Spleen (tissue), 7 donors: ENCODE results near the gene PRSS57.

ENCODE experiments used
- POLR2A ChIP-seq, 3 donors: fragments of 450-650 bp; IDR thresholded peaks; one replicate each; pipeline ENCODE4 v1.5.1; 2017; ENCODE audit warnings: antibody characterized with exemption in 3 of 3, mild to moderate bottlenecking in 1 of 3
- POLR2AphosphoS5 ChIP-seq, 3 donors: sonication (generic); formaldehyde crosslinking; IDR thresholded peaks; one replicate each; pipeline ENCODE4 v1.5.1; 2017; ENCODE audit warnings: antibody characterized with exemption in 3 of 3
- TF ChIP-seq, protein P1 (sequence below), 11 experiments: fragments of 200-600 bp in 7 of 11; fragments of 450-650 bp in 4 of 11; sonication (generic) in 4 of 11; IDR thresholded peaks in 8 of 11; conservative IDR thresholded peaks in 3 of 11; 1 replicate in 7 of 11; 2 replicates in 4 of 11; pipeline versions ENCODE4 v1.4.0 to v1.8.0; 2016 to 2021; ENCODE audit warnings: antibody characterized with exemption in 11 of 11, inconsistent platforms in 4 of 11, mild to moderate bottlenecking in 1 of 11
- donor health status: DM: no; HTN: no; CAD: no; lungs with moderate emphysema.
- donor health status: DM: no; HTN: no; CAD: no.
- donor health status: DM: no; HTN: no; CAD: no.

DNA sequence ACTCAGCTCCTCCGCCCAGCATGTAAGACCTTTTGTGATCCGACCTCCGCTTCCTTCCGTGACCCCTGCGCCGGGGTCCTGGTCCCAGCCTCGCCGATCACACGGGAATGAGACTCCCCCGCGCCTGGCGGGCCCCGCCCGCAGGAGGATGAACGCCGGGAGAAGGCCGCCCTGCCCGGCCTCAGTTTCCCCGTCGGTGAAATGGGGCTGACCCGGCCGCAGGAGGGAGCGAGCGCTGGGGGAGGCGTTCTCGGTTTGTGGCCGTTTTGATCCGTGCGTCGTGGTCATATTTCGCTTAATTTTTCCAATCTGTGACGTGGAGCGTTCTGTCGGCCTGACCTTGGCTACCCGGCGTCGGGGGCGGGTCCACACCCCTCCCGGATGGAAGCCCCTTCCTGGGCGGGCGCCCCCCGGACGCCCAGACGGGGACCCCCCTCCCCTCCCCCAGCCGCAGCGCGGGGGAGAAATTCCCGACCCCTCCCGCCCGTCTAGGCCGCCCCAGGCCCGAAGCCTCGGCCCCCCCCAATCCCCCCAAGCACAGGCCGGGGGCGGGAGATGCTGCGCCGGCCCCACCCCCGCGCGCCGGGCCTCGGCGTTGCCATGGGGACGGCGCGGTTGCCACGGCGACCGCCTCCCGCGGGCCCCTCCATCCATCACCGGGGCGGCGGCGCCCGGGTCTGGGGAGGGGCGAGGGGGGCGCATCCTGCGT is 24.5 kb upstream of the PRSS57 start:
- TF ChIP-seq, protein P1, sequence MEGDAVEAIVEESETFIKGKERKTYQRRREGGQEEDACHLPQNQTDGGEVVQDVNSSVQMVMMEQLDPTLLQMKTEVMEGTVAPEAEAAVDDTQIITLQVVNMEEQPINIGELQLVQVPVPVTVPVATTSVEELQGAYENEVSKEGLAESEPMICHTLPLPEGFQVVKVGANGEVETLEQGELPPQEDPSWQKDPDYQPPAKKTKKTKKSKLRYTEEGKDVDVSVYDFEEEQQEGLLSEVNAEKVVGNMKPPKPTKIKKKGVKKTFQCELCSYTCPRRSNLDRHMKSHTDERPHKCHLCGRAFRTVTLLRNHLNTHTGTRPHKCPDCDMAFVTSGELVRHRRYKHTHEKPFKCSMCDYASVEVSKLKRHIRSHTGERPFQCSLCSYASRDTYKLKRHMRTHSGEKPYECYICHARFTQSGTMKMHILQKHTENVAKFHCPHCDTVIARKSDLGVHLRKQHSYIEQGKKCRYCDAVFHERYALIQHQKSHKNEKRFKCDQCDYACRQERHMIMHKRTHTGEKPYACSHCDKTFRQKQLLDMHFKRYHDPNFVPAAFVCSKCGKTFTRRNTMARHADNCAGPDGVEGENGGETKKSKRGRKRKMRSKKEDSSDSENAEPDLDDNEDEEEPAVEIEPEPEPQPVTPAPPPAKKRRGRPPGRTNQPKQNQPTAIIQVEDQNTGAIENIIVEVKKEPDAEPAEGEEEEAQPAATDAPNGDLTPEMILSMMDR (IDR thresholded peaks at IDR 0.05 in 8 of 11, conservative IDR thresholded peaks at IDR 0.05 in 3 of 11): no peak
- TF ChIP-seq POLR2A (IDR thresholded peaks at IDR 0.05): no peak
- TF ChIP-seq POLR2AphosphoS5 (IDR thresholded peaks at IDR 0.05): no peak
